ENCODE measurements around the gene ATP8A2. TPM values are rescaled to one million over a fixed set of nuclear protein-coding genes. Genes with fewer than 3 reads are reported as not detected.

Gene ATP8A2
- total RNA-seq, 2 donors from 2014 or later, result 0.10 to 0.64 TPM

DNA sequence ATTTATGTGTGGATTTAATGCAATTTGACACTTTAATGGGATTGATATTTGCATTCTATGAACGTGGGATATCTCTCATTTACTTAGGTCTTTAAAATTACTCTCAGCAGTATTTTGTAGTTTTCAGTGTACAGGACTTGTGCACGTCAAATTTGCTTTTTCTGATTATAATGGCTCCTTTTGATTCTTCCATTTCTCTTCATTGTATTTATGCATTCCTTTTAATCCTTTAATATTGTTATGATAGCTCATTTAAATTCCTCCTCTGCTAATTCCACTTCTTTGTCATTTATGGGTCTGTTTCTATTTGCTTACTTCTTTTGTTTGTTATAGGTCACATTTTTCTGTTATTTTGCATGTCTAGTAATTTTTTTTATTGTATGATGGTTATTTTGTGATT, 226.6 kb downstream of the ATP8A2 start:
- DNase-seq, result no peak
- TF ChIP-seq, protein P1, sequence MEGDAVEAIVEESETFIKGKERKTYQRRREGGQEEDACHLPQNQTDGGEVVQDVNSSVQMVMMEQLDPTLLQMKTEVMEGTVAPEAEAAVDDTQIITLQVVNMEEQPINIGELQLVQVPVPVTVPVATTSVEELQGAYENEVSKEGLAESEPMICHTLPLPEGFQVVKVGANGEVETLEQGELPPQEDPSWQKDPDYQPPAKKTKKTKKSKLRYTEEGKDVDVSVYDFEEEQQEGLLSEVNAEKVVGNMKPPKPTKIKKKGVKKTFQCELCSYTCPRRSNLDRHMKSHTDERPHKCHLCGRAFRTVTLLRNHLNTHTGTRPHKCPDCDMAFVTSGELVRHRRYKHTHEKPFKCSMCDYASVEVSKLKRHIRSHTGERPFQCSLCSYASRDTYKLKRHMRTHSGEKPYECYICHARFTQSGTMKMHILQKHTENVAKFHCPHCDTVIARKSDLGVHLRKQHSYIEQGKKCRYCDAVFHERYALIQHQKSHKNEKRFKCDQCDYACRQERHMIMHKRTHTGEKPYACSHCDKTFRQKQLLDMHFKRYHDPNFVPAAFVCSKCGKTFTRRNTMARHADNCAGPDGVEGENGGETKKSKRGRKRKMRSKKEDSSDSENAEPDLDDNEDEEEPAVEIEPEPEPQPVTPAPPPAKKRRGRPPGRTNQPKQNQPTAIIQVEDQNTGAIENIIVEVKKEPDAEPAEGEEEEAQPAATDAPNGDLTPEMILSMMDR (IDR thresholded peaks at IDR 0.05), result no peak
- Histone ChIP-seq H3K4me1 (no peaks in the 10 kb centered on the region), H3K4me3 (no peak overlapping the region), H3K27ac (no peak overlapping the region), H3K9ac (ENCODE audit: low read depth in 2 of 2, low read length in 2 of 2) (no peak overlapping the region), H3K36me3 (no peaks in the 10 kb centered on the region), H3K27me3 (no peaks in the 10 kb centered on the region), H3K9me3 (no peaks in the 10 kb centered on the region)
- intact Hi-C loops (cut with DNase I), result no loop called here

DNA sequence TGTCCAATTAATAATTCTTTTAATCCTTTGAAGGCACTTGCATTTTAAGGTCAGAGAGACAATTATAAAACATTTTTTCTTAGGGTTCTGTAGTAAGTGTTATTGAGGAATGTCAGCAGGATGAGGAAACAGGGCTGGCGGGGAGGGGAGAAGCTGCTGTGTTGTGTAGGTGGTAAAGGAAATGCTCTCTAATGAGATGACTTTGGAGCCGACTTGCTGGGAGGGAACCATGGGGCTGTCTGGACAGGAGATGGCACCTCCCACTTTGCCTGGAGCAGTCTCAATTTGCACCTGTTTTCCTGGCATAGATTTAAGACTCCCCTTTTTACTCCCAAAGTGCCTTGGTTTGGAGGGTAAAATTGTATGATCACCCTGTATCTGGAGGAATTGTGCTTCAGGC, 230.4 kb downstream of the ATP8A2 start:
- Histone ChIP-seq H3K4me1 (no peaks in the 10 kb centered on the region), H3K9me3 (no peaks in the 10 kb centered on the region), H3K27ac (no peak overlapping the region), H3K36me3 (no peaks in the 10 kb centered on the region), H3K4me3 (no peak overlapping the region), H3K27me3 (no peaks in the 10 kb centered on the region), H3K9ac (ENCODE audit: low read depth in 2 of 2, low read length in 2 of 2) (no peak overlapping the region)
- DNase-seq, result no peak
- intact Hi-C loops (cut with DNase I), result no loop called here
- TF ChIP-seq, protein P1 (IDR thresholded peaks at IDR 0.05), result no peak

DNA sequence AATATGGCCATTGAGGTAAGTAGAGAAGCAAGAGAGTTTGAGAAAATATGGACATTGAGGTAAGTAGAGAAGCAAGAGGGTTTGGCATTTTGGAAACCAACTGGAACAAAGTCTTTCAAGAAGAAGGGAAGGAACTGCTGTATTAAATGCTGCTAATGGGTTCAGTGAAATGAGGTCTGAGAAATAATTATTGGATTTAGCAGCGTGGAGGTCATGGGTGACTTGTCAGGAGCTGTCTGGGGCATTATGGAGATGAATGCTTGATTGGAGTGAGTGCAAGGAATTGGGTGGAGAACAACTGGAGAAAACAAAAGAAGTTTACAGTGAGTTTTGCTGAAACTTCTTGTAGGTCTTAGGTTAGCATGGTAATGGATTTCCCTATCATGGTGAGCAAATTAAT, 232.3 kb downstream of the ATP8A2 start:
- intact Hi-C loops (cut with DNase I), result no loop called here
- Histone ChIP-seq H3K9ac (ENCODE audit: low read depth in 2 of 2, low read length in 2 of 2) (no peak overlapping the region), H3K27me3 (no peaks in the 10 kb centered on the region), H3K4me1 (no peaks in the 10 kb centered on the region), H3K27ac (no peak overlapping the region), H3K9me3 (no peaks in the 10 kb centered on the region), H3K4me3 (no peak overlapping the region), H3K36me3 (no peaks in the 10 kb centered on the region)
- no peak for DNase-seq
- TF ChIP-seq, protein P1 (IDR thresholded peaks at IDR 0.05), result no peak

DNA sequence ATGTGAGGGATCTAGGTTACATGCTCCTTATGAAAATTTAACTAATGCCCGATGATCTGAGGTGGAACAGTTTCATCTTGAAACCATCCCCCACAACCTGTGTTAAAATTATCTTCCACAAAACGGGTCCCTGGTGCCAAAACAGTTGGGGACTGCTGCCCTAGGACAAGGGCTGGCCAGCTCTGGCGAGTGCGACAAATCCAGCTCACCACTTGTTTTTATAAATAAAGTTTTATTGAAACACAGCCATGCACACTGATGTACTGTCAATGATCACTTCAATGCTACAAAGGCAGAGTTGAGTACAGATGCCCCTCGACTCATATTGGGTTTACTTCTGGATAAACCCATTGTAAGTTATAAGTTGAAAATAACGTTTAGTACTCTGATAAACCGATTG, 235.3 kb downstream of the ATP8A2 start:
- no peaks in the 10 kb centered on the region for H3K4me1 ChIP-seq
- no peaks in the 10 kb centered on the region for H3K36me3 ChIP-seq
- no peak overlapping the region for H3K4me3 ChIP-seq
- no peak for DNase-seq
- intact Hi-C loops (cut with DNase I), result no loop called here
- no peak overlapping the region for H3K27ac ChIP-seq
- H3K9ac ChIP-seq (ENCODE audit: low read depth in 2 of 2, low read length in 2 of 2), result no peak overlapping the region
- TF ChIP-seq, protein P1 (IDR thresholded peaks at IDR 0.05), result no peak
- no peaks in the 10 kb centered on the region for H3K27me3 ChIP-seq
- H3K9me3 ChIP-seq, result no peaks in the 10 kb centered on the region

DNA sequence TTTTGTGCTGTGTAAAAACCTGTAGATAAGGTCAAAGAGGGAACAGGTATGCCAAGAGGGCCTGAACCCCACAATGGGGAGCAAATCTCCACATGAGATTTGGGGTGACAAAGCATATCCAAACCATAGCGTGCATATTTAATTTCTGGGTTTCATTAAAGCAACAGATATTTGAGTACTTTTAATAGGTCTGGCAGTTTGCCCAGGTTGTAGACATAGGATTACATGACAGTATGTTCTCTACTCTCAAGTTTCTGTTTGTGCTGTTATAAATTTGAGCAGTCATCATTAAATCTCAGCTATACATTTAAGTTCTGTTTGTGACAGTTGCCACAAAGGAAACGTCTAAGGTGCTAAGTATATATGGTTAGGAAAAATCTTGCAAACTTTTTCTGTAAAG, 236.4 kb downstream of the ATP8A2 start:
- TF ChIP-seq, protein P1 (IDR thresholded peaks at IDR 0.05), result no peak
- intact Hi-C loops (cut with DNase I), result no loop called here
- H3K27ac ChIP-seq, result no peak overlapping the region
- H3K36me3 ChIP-seq, result no peaks in the 10 kb centered on the region
- H3K9ac ChIP-seq (ENCODE audit: low read depth in 2 of 2, low read length in 2 of 2), result no peak overlapping the region
- H3K4me3 ChIP-seq, result no peak overlapping the region
- H3K27me3 ChIP-seq, result no peaks in the 10 kb centered on the region
- no peak for DNase-seq
- H3K4me1 ChIP-seq, result no peaks in the 10 kb centered on the region
- no peaks in the 10 kb centered on the region for H3K9me3 ChIP-seq

DNA sequence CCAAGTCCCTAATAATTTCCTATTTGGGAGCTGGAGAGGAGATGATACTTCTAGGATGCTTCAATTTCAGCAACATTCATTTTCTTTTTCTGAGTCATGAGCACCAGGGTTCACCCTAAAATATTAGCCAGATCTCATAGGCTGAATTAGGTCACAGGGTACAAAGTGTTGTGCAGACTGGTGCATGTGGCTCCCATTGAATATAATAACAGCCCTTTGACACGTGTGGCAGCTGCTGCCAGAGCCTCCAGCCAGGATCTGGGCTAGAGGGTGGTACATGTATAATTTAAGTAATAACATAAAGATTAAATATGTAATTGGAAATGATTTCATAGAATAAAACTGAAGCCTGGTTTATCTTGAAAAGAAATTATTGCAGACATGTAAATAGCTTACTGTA, 244.9 kb downstream of the ATP8A2 start:
- TF ChIP-seq, protein P1 (IDR thresholded peaks at IDR 0.05), result no peak
- no peak for DNase-seq
- intact Hi-C loops (cut with DNase I), result no loop called here

More for the DNA sequence above, 244.9 kb downstream of the ATP8A2 start:
- Histone ChIP-seq H3K4me3 (no peak overlapping the region), H3K27ac (no peak overlapping the region), H3K36me3 (no peaks in the 10 kb centered on the region), H3K27me3 (no peaks in the 10 kb centered on the region), H3K9ac (ENCODE audit: low read depth in 2 of 2, low read length in 2 of 2) (no peak overlapping the region), H3K4me1 (no peaks in the 10 kb centered on the region), H3K9me3 (no peaks in the 10 kb centered on the region)
